Effector memory CD8-positive, alpha-beta T cell (primary cell): ENCODE measurements around the gene NTN3.
"Not testable (repeated sequence)": the region's sequence is repeated elsewhere in the genome, so short reads cannot be mapped to it uniquely, and the experiment has no call there.

ENCODE experiments used
- ATAC-seq: fragments of 150-1000 bp; cut with Tn5 transposase; replicated peaks from 2 replicates; pipeline ENCODE4 v1.10.0; 2021; ENCODE audit warnings: mild to moderate bottlenecking, moderate library complexity
- DNase-seq, 3 experiments: peaks; one replicate each; pipeline ENCODE4 v3.0.0; 2021
- H3K27ac Mint-ChIP-seq, 2 donors: one replicate each; pipeline ENCODE4 v1.8.0; 2022; ENCODE audit warnings: mild to moderate bottlenecking in 2 of 2, mixed read lengths in 2 of 2, moderate library complexity in 2 of 2
- H3K27me3 Mint-ChIP-seq, 2 donors: one replicate each; pipeline ENCODE4 v1.8.0; 2022; ENCODE audit warnings: mixed read lengths in 2 of 2
- H3K36me3 Mint-ChIP-seq: one replicate; pipeline ENCODE4 v1.8.0; 2022; ENCODE audit warnings: mild to moderate bottlenecking, moderate library complexity, mixed read lengths; ENCODE audit not compliant: insufficient read depth
- H3K4me1 Mint-ChIP-seq, 2 donors: one replicate each; pipeline ENCODE4 v1.8.0; 2022; ENCODE audit warnings: low read depth in 2 of 2, mixed read lengths in 2 of 2
- H3K4me3 Mint-ChIP-seq, 2 donors: one replicate each; pipeline ENCODE4 v1.8.0; 2022; ENCODE audit warnings: mild to moderate bottlenecking in 2 of 2, mixed read lengths in 2 of 2, moderate library complexity in 2 of 2
- H3K9me3 Mint-ChIP-seq, 2 donors: one replicate each; pipeline ENCODE4 v1.8.0; 2022; ENCODE audit warnings: mixed read lengths in 2 of 2

Gene NTN3

GRCh38 chr16:2473446-2473926, 2.4 kb downstream of the NTN3 start:
- Mint-ChIP-seq H3K36me3 (no peaks in the 10 kb centered on the region), H3K4me1 (peaks cover 21 to 26% of the 10 kb centered on the region in 2 donors), H3K27ac (no peak overlapping the region), H3K9me3 (no peaks in the 10 kb centered on the region), H3K4me3 (peak overlapping the region; percentile 55 to 61), H3K27me3 (peaks cover 13 to 41% of the 10 kb centered on the region in 2 donors)
- DNase-seq (no peak), ATAC-seq (peak; percentile 11)

GRCh38 chr16:2473999-2474876, 3.1 kb downstream of the NTN3 start:
- Mint-ChIP-seq H3K4me1 (peaks cover 21 to 26% of the 10 kb centered on the region in 2 donors), H3K9me3 (no peaks in the 10 kb centered on the region), H3K4me3 (peak overlapping the region; percentile 71 to 75), H3K27me3 (peaks cover 13 to 34% of the 10 kb centered on the region in 2 donors), H3K27ac (no peak overlapping the region), H3K36me3 (no peaks in the 10 kb centered on the region)
- ATAC-seq (peak; percentile 75), DNase-seq (peak; percentile 41 to 58 (median 49))

GRCh38 chr16:2474877-2475412, 3.8 kb downstream of the NTN3 start, which contains the start of gene TBC1D24:
Gene TBC1D24 (plus strand): TSS chr16:2475127. CDS start chr16:2496149, 21,022 bp downstream.
- H3K4me1 Mint-ChIP-seq, result peaks cover 19 to 26% of the 10 kb centered on the region in 2 donors
- H3K9me3 Mint-ChIP-seq, result no peaks in the 10 kb centered on the region
- ATAC-seq (peak; percentile 63), DNase-seq (peak; percentile 60 to 68 (median 62))
- peaks cover 7 to 27% of the 10 kb centered on the region in 2 donors for H3K27me3 Mint-ChIP-seq
- no peaks in the 10 kb centered on the region for H3K36me3 Mint-ChIP-seq
- H3K4me3 Mint-ChIP-seq, result peak within 1 kb of the TSS; percentile 71 to 75
- H3K27ac Mint-ChIP-seq, result no peak within 1 kb of the TSS

- Mint-ChIP-seq H3K36me3 (no peaks in the 10 kb centered on the region), H3K4me3 (peak overlapping the region; percentile 71 to 75), H3K9me3 (no peaks in the 10 kb centered on the region), H3K27me3 (peaks cover 0 to 19% of the 10 kb centered on the region in 2 donors), H3K27ac (no peak overlapping the region), H3K4me1 (peaks cover 15 to 26% of the 10 kb centered on the region in 2 donors)
- peak in 1 of 3 experiments; percentile 31 for DNase-seq
- peak; percentile 45 for ATAC-seq
Measured at GRCh38 chr16:2475413-2476344, 4.6 kb downstream of the NTN3 start.

- Mint-ChIP-seq H3K4me3 (peak overlapping the region; percentile 71 to 75), H3K27ac (peak overlapping the region in 1 of 2 donors; percentile 28), H3K27me3 (peaks cover 0 to 18% of the 10 kb centered on the region in 2 donors), H3K4me1 (peaks cover 15 to 26% of the 10 kb centered on the region in 2 donors), H3K36me3 (no peaks in the 10 kb centered on the region), H3K9me3 (no peaks in the 10 kb centered on the region)
- ATAC-seq, result no peak
- DNase-seq, result no peak
Measured at GRCh38 chr16:2476345-2476720, 5.2 kb downstream of the NTN3 start.

- ATAC-seq, result no peak
- Mint-ChIP-seq H3K9me3 (no peaks in the 10 kb centered on the region), H3K36me3 (no peaks in the 10 kb centered on the region), H3K27me3 (peaks cover 0 to 18% of the 10 kb centered on the region in 2 donors), H3K4me1 (peaks cover 15 to 26% of the 10 kb centered on the region in 2 donors), H3K4me3 (peak overlapping the region; percentile 71 to 75), H3K27ac (peak overlapping the region in 1 of 2 donors; percentile 28)
- DNase-seq, result no peak
Measured at GRCh38 chr16:2476741-2477140, 5.6 kb downstream of the NTN3 start.

- Mint-ChIP-seq H3K4me3 (no peak overlapping the region), H3K27ac (no peak overlapping the region), H3K36me3 (no peaks in the 10 kb centered on the region), H3K9me3 (no peaks in the 10 kb centered on the region), H3K27me3 (peaks cover 0 to 12% of the 10 kb centered on the region in 2 donors), H3K4me1 (peaks cover 18 to 30% of the 10 kb centered on the region in 2 donors)
- DNase-seq (no peak), ATAC-seq (no peak)
Measured at GRCh38 chr16:2477327-2477726, 6.2 kb downstream of the NTN3 start.

- no peak for ATAC-seq
- H3K4me1 Mint-ChIP-seq, result peaks cover 15 to 31% of the 10 kb centered on the region in 2 donors
Measured at GRCh38 chr16:2478279-2478678, 7.2 kb downstream of the NTN3 start.

GRCh38 chr16:2479996-2480395, 8.9 kb downstream of the NTN3 start:
- DNase-seq, H3K27me3 Mint-ChIP-seq, H3K4me3 Mint-ChIP-seq, H3K27ac Mint-ChIP-seq, H3K36me3 Mint-ChIP-seq, H3K9me3 Mint-ChIP-seq, ATAC-seq: not testable (repeated sequence)
- peaks cover 14 to 29% of the 10 kb centered on the region in 2 donors for H3K4me1 Mint-ChIP-seq

More at GRCh38 chr16:2478279-2478678, 7.2 kb downstream of the NTN3 start:
- Mint-ChIP-seq H3K27me3 (peaks cover 0 to 3% of the 10 kb centered on the region in 2 donors), H3K9me3 (no peaks in the 10 kb centered on the region), H3K36me3 (no peaks in the 10 kb centered on the region), H3K27ac (peak overlapping the region; percentile 21 to 22), H3K4me3 (no peak overlapping the region)
- DNase-seq, result no peak

GRCh38 chr16:2480948-2481347, 9.9 kb downstream of the NTN3 start:
- Mint-ChIP-seq H3K27me3 (no peaks in the 10 kb centered on the region), H3K9me3 (no peaks in the 10 kb centered on the region), H3K4me1 (peaks cover 13 to 26% of the 10 kb centered on the region in 2 donors), H3K27ac (no peak overlapping the region), H3K36me3 (no peaks in the 10 kb centered on the region), H3K4me3 (no peak overlapping the region)
- ATAC-seq (no peak), DNase-seq (no peak)

GRCh38 chr16:2481676-2482075, 10.6 kb downstream of the NTN3 start:
- Mint-ChIP-seq H3K36me3 (peaks cover 2% of the 10 kb centered on the region), H3K27ac (no peak overlapping the region), H3K9me3 (no peaks in the 10 kb centered on the region), H3K27me3 (no peaks in the 10 kb centered on the region), H3K4me3 (no peak overlapping the region), H3K4me1 (peaks cover 11 to 20% of the 10 kb centered on the region in 2 donors)
- DNase-seq (no peak), ATAC-seq (no peak)

GRCh38 chr16:2482249-2482648, 11.2 kb downstream of the NTN3 start:
- H3K4me3 Mint-ChIP-seq, result no peak overlapping the region
- ATAC-seq (no peak), DNase-seq (no peak)
- H3K27ac Mint-ChIP-seq, result no peak overlapping the region
- H3K36me3 Mint-ChIP-seq, result peaks cover 2% of the 10 kb centered on the region
- peaks cover 17 to 21% of the 10 kb centered on the region in 2 donors for H3K4me1 Mint-ChIP-seq
- H3K27me3 Mint-ChIP-seq, result no peaks in the 10 kb centered on the region
- H3K9me3 Mint-ChIP-seq, result no peaks in the 10 kb centered on the region
